GM04503 (cell line): ENCODE results near the gene NDUFS8.
A peak's percentile ranks its signal among the peaks of the same experiment; 100 is the strongest.
"Not testable (repeated sequence)": the region's sequence is repeated elsewhere in the genome, so short reads cannot be mapped to it uniquely, and the experiment has no call there.

Experiments
- DNase-seq: peaks from one replicate; pipeline ENCODE4 v3.0.0-alpha.2; 2012; ENCODE audit warnings: low read depth

Gene NDUFS8

GRCh38 chr11:68030318-68031143 lies at the start of gene NDUFS8:
Gene NDUFS8 (plus strand): TSS chr11:68030681. CDS start chr11:68032152, 1,471 bp downstream.
- DNase-seq, result peak; percentile 96

- not testable (repeated sequence) for DNase-seq
Measured at GRCh38 chr11:67981226-67981625, 49.3 kb upstream of the NDUFS8 start.

- DNase-seq, result not testable (repeated sequence)
Measured at GRCh38 chr11:67982255-67982857, 48.1 kb upstream of the NDUFS8 start.

GRCh38 chr11:67983951-67984350 lies 46.5 kb upstream of the NDUFS8 start:
- no peak for DNase-seq

- not testable (repeated sequence) for DNase-seq
Measured at GRCh38 chr11:67985302-67985701, 45.2 kb upstream of the NDUFS8 start.

GRCh38 chr11:67990546-67991346 lies 39.7 kb upstream of the NDUFS8 start:
- DNase-seq, result not testable (repeated sequence)

- DNase-seq, result not testable (repeated sequence)
Measured at GRCh38 chr11:67991347-67992121, 38.9 kb upstream of the NDUFS8 start.

GRCh38 chr11:67993821-67994220 lies 36.7 kb upstream of the NDUFS8 start:
- DNase-seq, result not testable (repeated sequence)

GRCh38 chr11:67994387-67994786 lies 36.1 kb upstream of the NDUFS8 start:
- DNase-seq, result not testable (repeated sequence)

- not testable (repeated sequence) for DNase-seq
Measured at GRCh38 chr11:67995129-67995528, 35.4 kb upstream of the NDUFS8 start.

GRCh38 chr11:67995579-67995978 lies 34.9 kb upstream of the NDUFS8 start:
- not testable (repeated sequence) for DNase-seq

GRCh38 chr11:67996051-67996450 lies 34.4 kb upstream of the NDUFS8 start:
- no peak for DNase-seq

GRCh38 chr11:67996622-67997474 lies 33.6 kb upstream of the NDUFS8 start:
- DNase-seq, result no peak

- no peak for DNase-seq
Measured at GRCh38 chr11:67997475-67997921, 33.0 kb upstream of the NDUFS8 start.

- no peak for DNase-seq
Measured at GRCh38 chr11:67998150-67999045, 32.1 kb upstream of the NDUFS8 start.

- DNase-seq, result no peak
Measured at GRCh38 chr11:67999201-67999629, 31.3 kb upstream of the NDUFS8 start.

GRCh38 chr11:67999704-68000103 lies 30.8 kb upstream of the NDUFS8 start:
- no peak for DNase-seq

GRCh38 chr11:68002575-68002937 lies 27.9 kb upstream of the NDUFS8 start:
- no peak for DNase-seq
